Fibroblast of upper back skin (primary cell): ENCODE measurements around the gene GPI.
"Not testable (repeated sequence)": the region's sequence is repeated elsewhere in the genome, so short reads cannot be mapped to it uniquely, and the experiment has no call there.

Source experiments
- DNase-seq: peaks from one replicate; pipeline ENCODE4 v3.0.0-alpha.2; 2013

GPI gene

GRCh38 chr19:34343751-34344150 lies 21.2 kb upstream of the GPI start:
- DNase-seq: no peak

GRCh38 chr19:34345947-34346351 lies 19.0 kb upstream of the GPI start:
- DNase-seq: peak; percentile 57

- no peak for DNase-seq
Observed at GRCh38 chr19:34347561-34348165, 17.3 kb upstream of the GPI start.

GRCh38 chr19:34348899-34349487 lies 16.0 kb upstream of the GPI start:
- DNase-seq: no peak

- peak; percentile 31 for DNase-seq
Observed at GRCh38 chr19:34350161-34350561, 14.8 kb upstream of the GPI start.

- no peak for DNase-seq
Observed at GRCh38 chr19:34351382-34351826, 13.6 kb upstream of the GPI start.

GRCh38 chr19:34353546-34353945 lies 11.4 kb upstream of the GPI start:
- no peak for DNase-seq

- no peak for DNase-seq
Observed at GRCh38 chr19:34355201-34355600, 9.8 kb upstream of the GPI start.

- DNase-seq: no peak
Observed at GRCh38 chr19:34356875-34357274, 8.1 kb upstream of the GPI start.

- no peak for DNase-seq
Observed at GRCh38 chr19:34357431-34357830, 7.6 kb upstream of the GPI start.

GRCh38 chr19:34359140-34359953 lies 5.6 kb upstream of the GPI start:
- DNase-seq: peak; percentile 96

- no peak for DNase-seq
Observed at GRCh38 chr19:34359954-34360315, 5.1 kb upstream of the GPI start.

- no peak for DNase-seq
Observed at GRCh38 chr19:34360354-34360909, 4.6 kb upstream of the GPI start.

GRCh38 chr19:34362679-34363069 lies 2.3 kb upstream of the GPI start:
- DNase-seq: no peak

GRCh38 chr19:34363094-34363493 lies 1.9 kb upstream of the GPI start:
- no peak for DNase-seq

GRCh38 chr19:34363930-34364329 lies 1.1 kb upstream of the GPI start:
- no peak for DNase-seq

- no peak for DNase-seq
Observed at GRCh38 chr19:34364462-34364829, 550 bp upstream of the GPI start.

- DNase-seq: peak; percentile 12
Observed at GRCh38 chr19:34365463-34366401, 736 bp downstream of the GPI start.

- DNase-seq: peak; percentile 65
Observed at GRCh38 chr19:34366738-34367623, 2.0 kb downstream of the GPI start.

GRCh38 chr19:34367624-34367957 lies 2.6 kb downstream of the GPI start:
- no peak for DNase-seq

GRCh38 chr19:34368338-34368737 lies 3.3 kb downstream of the GPI start:
- DNase-seq: no peak

GRCh38 chr19:34369166-34369565 lies 4.2 kb downstream of the GPI start:
- not testable (repeated sequence) for DNase-seq
